ENCODE data around the gene PRR23E.

DNA sequence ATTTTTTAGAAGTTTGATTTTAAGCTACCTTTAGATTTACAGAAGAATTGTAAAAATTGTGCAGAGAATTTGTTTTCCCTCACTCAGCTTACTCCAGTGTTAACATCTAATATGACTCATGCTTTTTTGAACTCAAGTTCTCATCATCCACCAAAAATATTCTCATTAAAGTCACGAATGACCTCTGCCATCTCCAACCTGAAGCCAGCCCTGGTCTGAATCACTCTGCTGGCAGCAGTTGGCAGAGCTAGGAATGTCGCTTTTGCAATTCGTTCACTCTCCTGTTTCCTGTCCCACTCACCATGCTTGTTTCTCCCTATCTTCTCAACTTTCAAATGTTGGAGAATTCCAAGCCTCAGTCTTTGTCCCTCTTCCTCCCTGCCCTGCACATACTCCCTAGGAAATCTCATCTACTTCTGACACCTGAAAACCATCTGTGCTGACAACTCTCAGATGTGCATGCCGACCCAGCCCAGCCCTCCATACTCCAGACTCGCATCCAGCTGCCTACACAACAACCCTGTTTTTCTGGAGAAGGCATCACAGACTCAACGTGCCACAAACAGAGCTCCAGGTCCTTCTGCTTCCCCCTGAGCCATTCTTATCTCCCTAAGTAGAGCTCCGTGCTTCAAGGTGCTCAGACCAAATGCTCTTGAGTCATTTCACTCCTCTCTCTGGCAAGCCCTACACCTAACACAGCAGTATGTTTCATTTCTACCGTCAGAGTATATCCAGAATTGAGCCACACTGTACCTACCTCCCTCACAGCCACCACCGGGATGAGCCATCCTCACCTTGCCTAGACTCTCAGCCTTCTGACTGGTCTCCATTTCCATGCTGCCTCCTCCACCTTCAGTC is 24.9 kb downstream of the PRR23E start:
- TF ChIP-seq, protein P1, sequence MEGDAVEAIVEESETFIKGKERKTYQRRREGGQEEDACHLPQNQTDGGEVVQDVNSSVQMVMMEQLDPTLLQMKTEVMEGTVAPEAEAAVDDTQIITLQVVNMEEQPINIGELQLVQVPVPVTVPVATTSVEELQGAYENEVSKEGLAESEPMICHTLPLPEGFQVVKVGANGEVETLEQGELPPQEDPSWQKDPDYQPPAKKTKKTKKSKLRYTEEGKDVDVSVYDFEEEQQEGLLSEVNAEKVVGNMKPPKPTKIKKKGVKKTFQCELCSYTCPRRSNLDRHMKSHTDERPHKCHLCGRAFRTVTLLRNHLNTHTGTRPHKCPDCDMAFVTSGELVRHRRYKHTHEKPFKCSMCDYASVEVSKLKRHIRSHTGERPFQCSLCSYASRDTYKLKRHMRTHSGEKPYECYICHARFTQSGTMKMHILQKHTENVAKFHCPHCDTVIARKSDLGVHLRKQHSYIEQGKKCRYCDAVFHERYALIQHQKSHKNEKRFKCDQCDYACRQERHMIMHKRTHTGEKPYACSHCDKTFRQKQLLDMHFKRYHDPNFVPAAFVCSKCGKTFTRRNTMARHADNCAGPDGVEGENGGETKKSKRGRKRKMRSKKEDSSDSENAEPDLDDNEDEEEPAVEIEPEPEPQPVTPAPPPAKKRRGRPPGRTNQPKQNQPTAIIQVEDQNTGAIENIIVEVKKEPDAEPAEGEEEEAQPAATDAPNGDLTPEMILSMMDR (conservative IDR thresholded peaks at IDR 0.05; ENCODE audit: low read length): no peak
- no peak for TF ChIP-seq EZH2phosphoT487 (IDR thresholded peaks at IDR 0.05; ENCODE audit: borderline replicate concordance, low read depth, low read length)
